Measurements from ENCODE around the gene CMTM5.

CMTM5 gene

DNA sequence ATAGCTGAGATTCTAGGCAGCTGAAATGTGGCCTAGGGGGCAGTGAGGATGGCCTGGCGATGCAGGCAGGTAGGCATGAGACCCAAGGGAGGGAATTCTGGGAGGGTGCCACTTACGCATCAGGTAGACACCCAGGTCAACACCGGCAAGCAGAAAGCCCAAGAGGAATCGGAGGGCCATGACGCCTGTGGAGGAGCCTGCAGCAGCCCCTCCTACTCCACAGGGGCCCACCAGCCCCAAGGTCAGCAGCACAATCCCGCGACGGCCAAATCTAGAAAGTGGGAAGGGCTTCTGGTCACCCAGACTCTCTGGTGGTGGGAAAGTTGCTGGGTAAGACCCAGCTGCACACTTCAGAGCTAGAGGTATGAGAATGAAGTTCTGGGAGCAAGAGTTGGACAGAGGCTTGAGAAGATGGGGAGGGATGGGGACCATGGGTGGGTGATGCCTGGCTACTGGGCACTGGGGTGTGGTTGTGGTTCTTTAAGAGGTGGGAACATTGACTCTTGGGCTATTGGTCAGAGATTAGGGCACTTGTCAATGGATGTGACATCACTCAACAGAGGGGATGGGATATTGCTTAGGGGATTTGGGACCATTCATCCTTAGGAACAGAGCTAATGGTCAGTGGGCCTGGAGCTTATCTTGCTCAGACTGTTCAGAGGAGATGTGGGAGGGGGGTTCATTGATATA lies 27.5 kb upstream of the CMTM5 start:
- no peaks in the 10 kb centered on the region for H3K36me3 ChIP-seq (ENCODE audit: control insufficient read depth, low read length)
- H3K27me3 ChIP-seq (ENCODE audit: control insufficient read depth, low read length) = no peaks in the 10 kb centered on the region
- no peaks in the 10 kb centered on the region for H3K79me2 ChIP-seq (ENCODE audit: control insufficient read depth, low read length)
- H3K9me3 ChIP-seq (ENCODE audit: control insufficient read depth, insufficient read depth, low read length) = no peaks in the 10 kb centered on the region
- no peak overlapping the region for H3K4me2 ChIP-seq (ENCODE audit: low read length)
- no peaks in the 10 kb centered on the region for H4K20me1 ChIP-seq (ENCODE audit: control insufficient read depth, insufficient read depth, low read depth, low read length)
- TF ChIP-seq, protein P1, sequence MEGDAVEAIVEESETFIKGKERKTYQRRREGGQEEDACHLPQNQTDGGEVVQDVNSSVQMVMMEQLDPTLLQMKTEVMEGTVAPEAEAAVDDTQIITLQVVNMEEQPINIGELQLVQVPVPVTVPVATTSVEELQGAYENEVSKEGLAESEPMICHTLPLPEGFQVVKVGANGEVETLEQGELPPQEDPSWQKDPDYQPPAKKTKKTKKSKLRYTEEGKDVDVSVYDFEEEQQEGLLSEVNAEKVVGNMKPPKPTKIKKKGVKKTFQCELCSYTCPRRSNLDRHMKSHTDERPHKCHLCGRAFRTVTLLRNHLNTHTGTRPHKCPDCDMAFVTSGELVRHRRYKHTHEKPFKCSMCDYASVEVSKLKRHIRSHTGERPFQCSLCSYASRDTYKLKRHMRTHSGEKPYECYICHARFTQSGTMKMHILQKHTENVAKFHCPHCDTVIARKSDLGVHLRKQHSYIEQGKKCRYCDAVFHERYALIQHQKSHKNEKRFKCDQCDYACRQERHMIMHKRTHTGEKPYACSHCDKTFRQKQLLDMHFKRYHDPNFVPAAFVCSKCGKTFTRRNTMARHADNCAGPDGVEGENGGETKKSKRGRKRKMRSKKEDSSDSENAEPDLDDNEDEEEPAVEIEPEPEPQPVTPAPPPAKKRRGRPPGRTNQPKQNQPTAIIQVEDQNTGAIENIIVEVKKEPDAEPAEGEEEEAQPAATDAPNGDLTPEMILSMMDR (IDR thresholded peaks at IDR 0.05; ENCODE audit: low read depth, low read length, poor library complexity, severe bottlenecking) = no peak
- TF ChIP-seq EZH2phosphoT487 (IDR thresholded peaks at IDR 0.05; ENCODE audit: borderline replicate concordance, low read length) = no peak
- no peak overlapping the region for H3K27ac ChIP-seq (ENCODE audit: low read depth, low read length)
- H3K4me3 ChIP-seq (ENCODE audit: low read length) = no peak overlapping the region
- H3K9me2 ChIP-seq (replicated peaks; ENCODE audit: control insufficient read depth, low read length) = no peaks in the 10 kb centered on the region
- H3K4me1 ChIP-seq (ENCODE audit: control insufficient read depth, low read length) = no peaks in the 10 kb centered on the region
- no peaks in the 10 kb centered on the region for H3F3A ChIP-seq (ENCODE audit: control insufficient read depth, insufficient read depth)

GRCh38 chr14:23351681-23352505 lies 25.0 kb upstream of the CMTM5 start:
- H4K20me1 ChIP-seq (ENCODE audit: control insufficient read depth, insufficient read depth, low read depth, low read length) = no peaks in the 10 kb centered on the region
- no peak overlapping the region for H3K27ac ChIP-seq (ENCODE audit: low read depth, low read length)
- H3K36me3 ChIP-seq (ENCODE audit: control insufficient read depth, low read length) = no peaks in the 10 kb centered on the region
- H3K4me1 ChIP-seq (ENCODE audit: control insufficient read depth, low read length) = no peaks in the 10 kb centered on the region
- no peak overlapping the region for H3K4me2 ChIP-seq (ENCODE audit: low read length)
- no peaks in the 10 kb centered on the region for H3K9me2 ChIP-seq (replicated peaks; ENCODE audit: control insufficient read depth, low read length)
- TF ChIP-seq, protein P1 (IDR thresholded peaks at IDR 0.05; ENCODE audit: low read depth, low read length, poor library complexity, severe bottlenecking) = no peak
- TF ChIP-seq EZH2phosphoT487 (IDR thresholded peaks at IDR 0.05; ENCODE audit: borderline replicate concordance, low read length) = no peak
- H3F3A ChIP-seq (ENCODE audit: control insufficient read depth, insufficient read depth) = no peaks in the 10 kb centered on the region
- no peak overlapping the region for H3K4me3 ChIP-seq (ENCODE audit: low read length)
- H3K79me2 ChIP-seq (ENCODE audit: control insufficient read depth, low read length) = no peaks in the 10 kb centered on the region
- no peaks in the 10 kb centered on the region for H3K9me3 ChIP-seq (ENCODE audit: control insufficient read depth, insufficient read depth, low read length)
- no peaks in the 10 kb centered on the region for H3K27me3 ChIP-seq (ENCODE audit: control insufficient read depth, low read length)

- no peaks in the 10 kb centered on the region for H3K4me1 ChIP-seq (ENCODE audit: control insufficient read depth, low read length)
- no peaks in the 10 kb centered on the region for H3K36me3 ChIP-seq (ENCODE audit: control insufficient read depth, low read length)
- no peak within 1 kb of the TSS for H3K27ac ChIP-seq (ENCODE audit: low read depth, low read length)
- H3K4me2 ChIP-seq (ENCODE audit: low read length) = no peak within 1 kb of the TSS
- TF ChIP-seq EZH2phosphoT487 (IDR thresholded peaks at IDR 0.05; ENCODE audit: borderline replicate concordance, low read length) = no peak
- TF ChIP-seq, protein P1 (IDR thresholded peaks at IDR 0.05; ENCODE audit: low read depth, low read length, poor library complexity, severe bottlenecking) = no peak
- no peaks in the 10 kb centered on the region for H4K20me1 ChIP-seq (ENCODE audit: control insufficient read depth, insufficient read depth, low read depth, low read length)
- H3K27me3 ChIP-seq (ENCODE audit: control insufficient read depth, low read length) = no peaks in the 10 kb centered on the region
- no peaks in the 10 kb centered on the region for H3K9me3 ChIP-seq (ENCODE audit: control insufficient read depth, insufficient read depth, low read length)
- H3K4me3 ChIP-seq (ENCODE audit: low read length) = no peak within 1 kb of the TSS
- H3F3A ChIP-seq (ENCODE audit: control insufficient read depth, insufficient read depth) = no peaks in the 10 kb centered on the region
- H3K9me2 ChIP-seq (replicated peaks; ENCODE audit: control insufficient read depth, low read length) = no peaks in the 10 kb centered on the region
- H3K79me2 ChIP-seq (ENCODE audit: control insufficient read depth, low read length) = no peaks in the 10 kb centered on the region
These were observed 24.1 kb upstream of the CMTM5 start, which contains the start of gene SLC22A17 for GRCh38 chr14:23352506-23353432. TSS of gene SLC22A17 (minus strand) at chr14:23352887.

Measured in DOHH2 (cell line).